Ishikawa (cell line): ENCODE data around the gene TMEM134.

Experiments
- CEBPB ChIP-seq: IDR thresholded peaks from 2 replicates; pipeline ENCODE4 v1.6.1; 2012
- CREB1 ChIP-seq: IDR thresholded peaks from 2 replicates; pipeline ENCODE4 v1.6.1; 2012; ENCODE audit warnings: low read depth
- EGR1 ChIP-seq: IDR thresholded peaks from 2 replicates; pipeline ENCODE4 v1.6.1; 2012
- EP300 ChIP-seq: IDR thresholded peaks from 2 replicates; pipeline ENCODE4 v1.6.1; 2012; ENCODE audit warnings: borderline replicate concordance
- FOXM1 ChIP-seq: IDR thresholded peaks from 2 replicates; pipeline ENCODE4 v1.6.1; 2012; ENCODE audit warnings: low read depth, borderline replicate concordance
- NFIC ChIP-seq: IDR thresholded peaks from 2 replicates; pipeline ENCODE4 v1.6.1; 2012
- RAD21 ChIP-seq: IDR thresholded peaks from 2 replicates; pipeline ENCODE4 v1.6.1; 2012; ENCODE audit warnings: low read depth
- TAF1 ChIP-seq: IDR thresholded peaks from 2 replicates; pipeline ENCODE4 v1.6.1; 2012; ENCODE audit warnings: low read depth, mild to moderate bottlenecking
- TCF12 ChIP-seq: IDR thresholded peaks from 2 replicates; pipeline ENCODE4 v1.6.1; 2012; ENCODE audit warnings: low read depth
- TEAD4 ChIP-seq: IDR thresholded peaks from 2 replicates; pipeline ENCODE4 v1.6.1; 2012
- YY1 ChIP-seq: IDR thresholded peaks from 2 replicates; pipeline ENCODE4 v1.6.1; 2012; ENCODE audit warnings: low read depth
- ZBTB7A ChIP-seq: IDR thresholded peaks from 2 replicates; pipeline ENCODE4 v1.6.1; 2012; ENCODE audit warnings: low read depth
- TF ChIP-seq, protein P1 (sequence below): IDR thresholded peaks from 2 replicates; pipeline ENCODE4 v1.6.1; 2012; ENCODE audit warnings: low read depth, mild to moderate bottlenecking
- TF ChIP-seq, protein P2 (sequence below): IDR thresholded peaks from 2 replicates; pipeline ENCODE4 v1.6.1; 2012
- TF ChIP-seq, protein P3 (sequence below): IDR thresholded peaks from 2 replicates; pipeline ENCODE4 v1.6.1; 2012

The TMEM134 gene

DNA sequence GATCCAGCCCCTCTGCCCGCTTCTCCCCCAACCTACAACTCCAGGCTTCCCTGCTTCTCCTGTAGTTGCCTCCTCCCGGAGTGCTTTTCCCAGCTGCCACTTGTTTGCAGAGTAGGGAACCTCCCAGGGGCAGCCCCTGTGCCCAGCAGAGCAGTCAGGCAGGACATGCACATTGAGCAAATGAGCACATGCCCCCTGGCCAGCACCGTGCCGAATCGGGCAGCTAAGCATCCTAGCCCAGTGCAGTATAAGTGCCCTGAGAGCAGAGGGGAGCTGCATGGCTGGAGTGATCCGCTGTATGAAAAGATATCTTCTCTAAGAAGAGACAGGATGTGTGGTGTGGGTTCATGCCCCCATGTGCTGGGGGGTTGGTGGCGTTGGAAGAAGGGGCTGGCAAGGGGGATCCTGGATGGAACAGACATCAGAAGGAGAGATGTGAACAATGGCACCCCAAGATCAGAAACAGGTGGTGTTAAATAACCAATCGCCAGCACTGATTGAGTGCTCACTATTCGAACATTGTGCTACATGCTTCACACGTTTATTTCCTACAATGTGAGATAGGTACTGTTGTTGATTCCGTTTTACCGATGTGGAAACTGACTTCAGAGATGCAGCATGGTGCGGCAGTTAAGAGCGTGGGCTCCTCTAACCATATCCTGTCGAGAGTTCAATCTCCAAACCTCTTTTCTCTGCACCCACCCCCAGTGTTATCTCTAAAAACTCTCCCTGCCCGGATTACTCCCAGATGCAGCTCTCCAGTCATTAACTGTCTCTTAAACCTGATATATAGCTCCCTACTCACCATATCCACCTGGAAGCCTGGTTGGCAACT lies 15.0 kb upstream of the TMEM134 start:
- TF ChIP-seq EP300 (no peak), NFIC (no peak), RAD21 (no peak), EGR1 (no peak), CREB1 (no peak), TAF1 (no peak), TEAD4 (no peak), ZBTB7A (no peak), CEBPB (no peak), TCF12 (no peak), FOXM1 (no peak), YY1 (no peak)
- TF ChIP-seq, protein P1, sequence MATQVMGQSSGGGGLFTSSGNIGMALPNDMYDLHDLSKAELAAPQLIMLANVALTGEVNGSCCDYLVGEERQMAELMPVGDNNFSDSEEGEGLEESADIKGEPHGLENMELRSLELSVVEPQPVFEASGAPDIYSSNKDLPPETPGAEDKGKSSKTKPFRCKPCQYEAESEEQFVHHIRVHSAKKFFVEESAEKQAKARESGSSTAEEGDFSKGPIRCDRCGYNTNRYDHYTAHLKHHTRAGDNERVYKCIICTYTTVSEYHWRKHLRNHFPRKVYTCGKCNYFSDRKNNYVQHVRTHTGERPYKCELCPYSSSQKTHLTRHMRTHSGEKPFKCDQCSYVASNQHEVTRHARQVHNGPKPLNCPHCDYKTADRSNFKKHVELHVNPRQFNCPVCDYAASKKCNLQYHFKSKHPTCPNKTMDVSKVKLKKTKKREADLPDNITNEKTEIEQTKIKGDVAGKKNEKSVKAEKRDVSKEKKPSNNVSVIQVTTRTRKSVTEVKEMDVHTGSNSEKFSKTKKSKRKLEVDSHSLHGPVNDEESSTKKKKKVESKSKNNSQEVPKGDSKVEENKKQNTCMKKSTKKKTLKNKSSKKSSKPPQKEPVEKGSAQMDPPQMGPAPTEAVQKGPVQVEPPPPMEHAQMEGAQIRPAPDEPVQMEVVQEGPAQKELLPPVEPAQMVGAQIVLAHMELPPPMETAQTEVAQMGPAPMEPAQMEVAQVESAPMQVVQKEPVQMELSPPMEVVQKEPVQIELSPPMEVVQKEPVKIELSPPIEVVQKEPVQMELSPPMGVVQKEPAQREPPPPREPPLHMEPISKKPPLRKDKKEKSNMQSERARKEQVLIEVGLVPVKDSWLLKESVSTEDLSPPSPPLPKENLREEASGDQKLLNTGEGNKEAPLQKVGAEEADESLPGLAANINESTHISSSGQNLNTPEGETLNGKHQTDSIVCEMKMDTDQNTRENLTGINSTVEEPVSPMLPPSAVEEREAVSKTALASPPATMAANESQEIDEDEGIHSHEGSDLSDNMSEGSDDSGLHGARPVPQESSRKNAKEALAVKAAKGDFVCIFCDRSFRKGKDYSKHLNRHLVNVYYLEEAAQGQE = no peak
- TF ChIP-seq, protein P2, sequence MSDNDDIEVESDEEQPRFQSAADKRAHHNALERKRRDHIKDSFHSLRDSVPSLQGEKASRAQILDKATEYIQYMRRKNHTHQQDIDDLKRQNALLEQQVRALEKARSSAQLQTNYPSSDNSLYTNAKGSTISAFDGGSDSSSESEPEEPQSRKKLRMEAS = no peak

DNA sequence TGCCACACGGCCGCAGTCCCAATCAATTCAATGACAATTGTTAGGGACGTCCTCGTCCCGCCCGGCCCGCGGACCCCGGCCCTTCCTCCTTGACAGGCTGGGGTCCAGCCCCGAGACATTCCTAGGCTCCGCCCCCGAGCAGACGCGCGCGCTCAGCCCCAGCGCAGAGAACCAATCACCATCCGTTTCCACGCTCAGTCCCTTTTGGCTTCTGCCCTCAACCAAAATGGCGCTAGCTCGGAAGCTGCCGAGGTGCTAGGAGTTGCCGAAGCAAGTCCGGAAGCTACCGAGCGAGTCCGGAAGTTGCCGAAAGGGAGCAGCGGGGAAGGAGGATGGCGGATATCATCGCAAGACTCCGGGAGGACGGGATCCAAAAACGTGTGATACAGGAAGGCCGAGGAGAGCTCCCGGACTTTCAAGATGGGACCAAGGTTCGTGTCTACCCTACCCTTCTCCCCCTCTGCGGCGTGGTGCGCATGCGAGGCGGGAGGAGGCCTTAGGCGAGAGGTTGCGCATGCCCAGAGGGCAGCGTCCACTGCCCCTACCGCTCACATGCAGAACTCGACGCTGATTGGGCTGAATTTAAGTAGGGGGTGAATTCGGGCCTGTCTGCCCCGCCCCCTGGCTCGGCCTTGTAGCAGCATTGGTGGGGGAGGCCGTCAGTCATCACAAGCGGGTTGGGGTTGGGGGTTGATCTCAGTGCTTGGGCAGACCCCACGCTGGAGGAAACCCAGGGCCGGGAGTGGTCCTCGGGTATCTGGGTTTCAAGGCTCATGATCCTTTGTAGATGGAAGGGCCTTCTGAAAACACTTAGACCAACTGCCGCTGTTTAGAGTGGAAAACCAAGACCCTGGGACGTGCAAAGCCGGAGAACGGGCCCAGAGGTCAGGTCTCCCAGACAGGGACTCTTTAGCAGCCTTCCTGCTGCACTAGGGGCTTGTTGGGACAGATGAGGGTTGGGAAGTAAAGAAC lies 14.1 kb upstream of the TMEM134 start, which contains the start of gene AIP:
TSS of gene AIP (plus strand) at position 200 of the 972 bp plus-strand sequence. CDS start at position 333, 133 bp downstream.
- peak; percentile 99 for TF ChIP-seq YY1
- TF ChIP-seq ZBTB7A = peak; percentile 89
- TF ChIP-seq, protein P3, sequence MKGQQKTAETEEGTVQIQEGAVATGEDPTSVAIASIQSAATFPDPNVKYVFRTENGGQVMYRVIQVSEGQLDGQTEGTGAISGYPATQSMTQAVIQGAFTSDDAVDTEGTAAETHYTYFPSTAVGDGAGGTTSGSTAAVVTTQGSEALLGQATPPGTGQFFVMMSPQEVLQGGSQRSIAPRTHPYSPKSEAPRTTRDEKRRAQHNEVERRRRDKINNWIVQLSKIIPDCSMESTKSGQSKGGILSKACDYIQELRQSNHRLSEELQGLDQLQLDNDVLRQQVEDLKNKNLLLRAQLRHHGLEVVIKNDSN = no peak
- TF ChIP-seq TAF1 = peak; percentile 57
- TF ChIP-seq FOXM1 = no peak
- TF ChIP-seq RAD21 = no peak
- TF ChIP-seq NFIC = no peak
- TF ChIP-seq EGR1 = no peak
- TF ChIP-seq, protein P2 = peak; percentile 100
- no peak for TF ChIP-seq CEBPB
- TF ChIP-seq TCF12 = peak; percentile 38; the same call in 1 of the 2 replicates
- TF ChIP-seq TEAD4 = 0 out of 2 replicates have a peak, but pooled peaks have one; percentile 35
- TF ChIP-seq CREB1 = peak; percentile 59

DNA sequence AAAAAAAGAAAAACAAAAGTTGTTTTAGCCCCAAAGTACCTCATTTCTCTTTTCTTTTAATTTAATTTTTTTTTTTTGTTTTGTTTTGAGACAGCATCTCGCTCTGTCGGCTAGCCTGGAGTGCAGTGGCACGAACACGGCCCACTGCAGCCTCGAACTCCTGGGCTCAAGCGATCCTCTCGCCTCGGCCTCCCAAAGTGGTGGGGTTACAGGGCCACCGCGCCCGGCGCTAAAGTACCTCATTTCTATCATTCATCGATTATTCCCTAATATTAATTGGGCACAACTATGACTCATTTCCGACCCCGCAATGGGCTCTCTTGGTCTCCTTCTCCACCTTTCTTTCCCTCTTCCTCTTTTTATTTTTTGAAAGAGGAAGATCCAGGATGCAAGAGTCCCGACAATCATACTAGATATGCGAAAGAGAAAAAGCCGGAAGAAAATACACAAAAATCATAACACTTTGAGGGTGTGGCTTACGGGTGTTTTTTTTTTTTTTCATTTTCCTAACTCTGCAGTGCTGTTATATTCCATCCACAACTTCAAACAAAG lies 13.3 kb upstream of the TMEM134 start:
- TF ChIP-seq FOXM1 = no peak
- TF ChIP-seq, protein P2 = no peak
- no peak for TF ChIP-seq ZBTB7A
- no peak for TF ChIP-seq TCF12
- no peak for TF ChIP-seq EGR1
- no peak for TF ChIP-seq TEAD4
- no peak for TF ChIP-seq NFIC
- no peak for TF ChIP-seq TAF1
- no peak for TF ChIP-seq EP300
- TF ChIP-seq CREB1 = no peak
- TF ChIP-seq CEBPB = no peak
- no peak for TF ChIP-seq YY1
- TF ChIP-seq, protein P1 = no peak
- TF ChIP-seq, protein P3 = no peak
- TF ChIP-seq RAD21 = no peak

DNA sequence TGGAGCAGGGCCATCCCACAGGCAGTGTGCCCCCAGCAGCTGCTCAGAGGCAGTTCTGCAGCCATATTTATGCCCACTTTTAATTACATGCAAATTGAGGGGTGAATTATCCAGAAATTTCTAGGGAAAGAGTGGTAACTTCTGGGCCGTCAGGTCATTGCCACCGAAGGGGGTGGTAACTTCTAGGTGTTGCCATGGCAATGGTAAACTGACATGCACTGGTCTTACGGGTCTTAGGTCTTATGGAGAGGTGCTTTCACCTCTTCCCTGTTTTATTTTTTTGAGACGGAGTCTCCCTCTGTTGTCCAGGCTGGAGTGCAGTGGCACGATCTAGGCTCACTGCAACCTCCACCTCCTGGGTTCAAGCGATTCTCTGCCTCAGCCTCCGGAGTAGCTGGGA lies 3.8 kb upstream of the TMEM134 start:
- TF ChIP-seq RAD21 (no peak), EGR1 (no peak)
- TF ChIP-seq, protein P2 = no peak
- TF ChIP-seq, protein P3 = no peak
